ENCODE results near the gene HPSE2. TPM values are rescaled to one million over a fixed set of nuclear protein-coding genes. Genes with fewer than 3 reads are reported as not detected.

Gene HPSE2
- total RNA-seq (under 1 TPM in 1 of 2 donors, not detected in 1; 0.05 TPM), polyA plus RNA-seq (not detected)

- Histone ChIP-seq H3K4me3 (ENCODE audit: low read depth in 1 of 3, low read length in 3 of 3) (peak within 1 kb of the TSS in 1 of 3 donors; percentile 35), H3K9ac (ENCODE audit: low read depth in 1 of 2, low read length in 2 of 2) (no peak within 1 kb of the TSS), H3K4me1 (ENCODE audit: control insufficient read depth in 4 of 4, insufficient read depth in 4 of 4, low read length in 3 of 4) (peaks cover 4 to 29% (median 17%) of the 10 kb centered on the region in 4 donors), H3K36me3 (ENCODE audit: control insufficient read depth in 4 of 4, insufficient read depth in 3 of 4, low read depth in 1 of 4, low read length in 3 of 4) (no peaks in the 10 kb centered on the region), H3K9me3 (ENCODE audit: control insufficient read depth in 4 of 4, low read length in 3 of 4) (no peaks in the 10 kb centered on the region), H3K27ac (ENCODE audit: low read depth in 1 of 2, low read length in 2 of 2) (no peak within 1 kb of the TSS), H3K27me3 (ENCODE audit: control insufficient read depth in 4 of 4, insufficient read depth in 4 of 4, low read length in 3 of 4) (peaks cover 0 to 28% (median 12%) of the 10 kb centered on the region in 4 donors)
- DNase-seq (ENCODE audit: low spot score): no peak
- WGBS: 8% methylated on average over 43 of the region's 43 CpGs
- TF ChIP-seq FOXA2 (IDR thresholded peaks at IDR 0.05) (no peak), REST (IDR thresholded peaks at IDR 0.05) (no peak), EGR1 (IDR thresholded peaks at IDR 0.05; ENCODE audit: low read depth in 2 of 2) (no peak), ATF3 (IDR thresholded peaks at IDR 0.05) (no peak), HNF4A (conservative IDR thresholded peaks at IDR 0.05) (no peak), CTCF (IDR thresholded peaks at IDR 0.05; ENCODE audit: low read depth, low read length, missing input control) (no peak), TAF1 (conservative IDR thresholded peaks at IDR 0.05) (no peak), GABPA (IDR thresholded peaks at IDR 0.05 in 1 of 2, conservative IDR thresholded peaks at IDR 0.05 in 1 of 2) (no peak), ZBTB33 (IDR thresholded peaks at IDR 0.05) (no peak), YY1 (IDR thresholded peaks at IDR 0.05) (no peak), HNF4G (IDR thresholded peaks at IDR 0.05) (no peak)
These were observed at the start of gene HPSE2 for GRCh38 chr10:99235658-99236626. HPSE2 (minus strand) TSS chr10:99235852.

GRCh38 chr10:99280472-99280871, 44.8 kb upstream of the HPSE2 start:
- no peak for TF ChIP-seq YY1 (IDR thresholded peaks at IDR 0.05)
- TF ChIP-seq MAX (IDR thresholded peaks at IDR 0.05): no peak
- TF ChIP-seq EGR1 (IDR thresholded peaks at IDR 0.05; ENCODE audit: low read depth in 2 of 2): no peak
- no peak for TF ChIP-seq TAF1 (conservative IDR thresholded peaks at IDR 0.05)
- TF ChIP-seq SP1 (IDR thresholded peaks at IDR 0.05): no peak
- no peak for TF ChIP-seq HNF4A (conservative IDR thresholded peaks at IDR 0.05)
- no peak for TF ChIP-seq GABPA (IDR thresholded peaks at IDR 0.05 in 1 of 2, conservative IDR thresholded peaks at IDR 0.05 in 1 of 2)
- no peak for TF ChIP-seq HNF4G (IDR thresholded peaks at IDR 0.05)
- no peak for TF ChIP-seq ATF3 (IDR thresholded peaks at IDR 0.05)
- TF ChIP-seq JUND (IDR thresholded peaks at IDR 0.05): no peak
- TF ChIP-seq RAD21 (IDR thresholded peaks at IDR 0.05): no peak
- TF ChIP-seq RXRA (IDR thresholded peaks at IDR 0.05): no peak
- TF ChIP-seq FOXA2 (IDR thresholded peaks at IDR 0.05): no peak
- TF ChIP-seq NR2F2 (IDR thresholded peaks at IDR 0.05): no peak
- no peak for TF ChIP-seq REST (IDR thresholded peaks at IDR 0.05)
- Histone ChIP-seq H3K9ac (ENCODE audit: low read depth in 1 of 2, low read length in 2 of 2) (no peak overlapping the region), H3K4me3 (ENCODE audit: low read depth in 1 of 3, low read length in 3 of 3) (no peak overlapping the region), H3K9me3 (ENCODE audit: control insufficient read depth in 4 of 4, low read length in 3 of 4) (peaks cover 0 to 6% (median 0%) of the 10 kb centered on the region in 4 donors), H3K4me1 (ENCODE audit: control insufficient read depth in 4 of 4, insufficient read depth in 4 of 4, low read length in 3 of 4) (peaks cover 0 to 4% (median 0%) of the 10 kb centered on the region in 4 donors), H3K36me3 (ENCODE audit: control insufficient read depth in 4 of 4, insufficient read depth in 3 of 4, low read depth in 1 of 4, low read length in 3 of 4) (no peaks in the 10 kb centered on the region), H3K27ac (ENCODE audit: low read depth in 1 of 2, low read length in 2 of 2) (no peak overlapping the region), H3K27me3 (ENCODE audit: control insufficient read depth in 4 of 4, insufficient read depth in 4 of 4, low read length in 3 of 4) (no peaks in the 10 kb centered on the region)
- DNase-seq (ENCODE audit: low spot score): no peak
- 75% methylated on average over 2 of the region's 2 CpGs for WGBS
